Large intestine (tissue), 3 donors: ENCODE measurements around the gene FBXO41. TPM values are rescaled to one million over a fixed set of nuclear protein-coding genes. Genes with fewer than 3 reads are reported as not detected.

Experiments used
- DNase-seq, 2 donors: peaks; one replicate each; pipeline versions ENCODE4 v3.0.0 to v3.0.0-alpha.2; 2013
- H3K27ac ChIP-seq: one replicate; pipeline ENCODE4 v1.5.1; 2013; ENCODE audit warnings: low read length
- H3K27me3 ChIP-seq: 2 replicates; pipeline ENCODE4 v1.6.1; 2013; ENCODE audit warnings: low read length; ENCODE audit not compliant: control insufficient read depth, insufficient read depth
- H3K36me3 ChIP-seq: 2 replicates; pipeline ENCODE4 v1.6.1; 2013; ENCODE audit warnings: low read length; ENCODE audit not compliant: control insufficient read depth, insufficient read depth
- H3K4me1 ChIP-seq: one replicate; pipeline ENCODE4 v1.6.1; 2013; ENCODE audit warnings: low read length; ENCODE audit not compliant: control insufficient read depth, insufficient read depth
- H3K4me3 ChIP-seq: one replicate; pipeline ENCODE4 v1.5.1; 2013; ENCODE audit warnings: low read length
- H3K9me3 ChIP-seq: one replicate; pipeline ENCODE4 v1.6.1; 2013; ENCODE audit warnings: mild to moderate bottlenecking, low read depth, low read length, moderate library complexity; ENCODE audit not compliant: control insufficient read depth
- WGBS: methylation state at CpG from one replicate; pipeline ENCODE4 v1.1.5; 2013; ENCODE audit warnings: low lambda C conversion rate; ENCODE audit not compliant: insufficient coverage; 5-methylcytosine and 5-hydroxymethylcytosine counted together
- polyA plus RNA-seq: library from polyadenylated mRNA; unstranded; fragments of 120-200 nt; gene quantifications from one replicate; pipeline ENCODE4 v1.2.1, GENCODE V29; 2013

FBXO41 gene
- polyA plus RNA-seq, 1 donor = 2.4 TPM

GRCh38 chr2:73297151-73297559, 12.9 kb upstream of the FBXO41 start:
- WGBS = no CpG with 5 or more reads among the region's 2 CpGs
- Histone ChIP-seq H3K4me1 (peaks cover 3% of the 10 kb centered on the region), H3K36me3 (no peaks in the 10 kb centered on the region), H3K4me3 (no peak overlapping the region), H3K9me3 (peaks cover 9% of the 10 kb centered on the region), H3K27ac (no peak overlapping the region), H3K27me3 (peaks cover 69% of the 10 kb centered on the region)
- no peak for DNase-seq

GRCh38 chr2:73295751-73296400, 11.6 kb upstream of the FBXO41 start:
- H3K27me3 ChIP-seq = peaks cover 80% of the 10 kb centered on the region
- WGBS = no CpG with 5 or more reads among the region's 5 CpGs
- H3K4me1 ChIP-seq = peaks cover 7% of the 10 kb centered on the region
- no peak overlapping the region for H3K27ac ChIP-seq
- no peak overlapping the region for H3K4me3 ChIP-seq
- H3K36me3 ChIP-seq = no peaks in the 10 kb centered on the region
- no peak for DNase-seq
- peaks cover 17% of the 10 kb centered on the region for H3K9me3 ChIP-seq

- no peak for DNase-seq
- H3K36me3 ChIP-seq = no peaks in the 10 kb centered on the region
- peaks cover 17% of the 10 kb centered on the region for H3K9me3 ChIP-seq
- no peak overlapping the region for H3K27ac ChIP-seq
- no CpG with 5 or more reads among the region's 2 CpGs for WGBS
- H3K27me3 ChIP-seq = peaks cover 83% of the 10 kb centered on the region
- H3K4me1 ChIP-seq = peaks cover 7% of the 10 kb centered on the region
- no peak overlapping the region for H3K4me3 ChIP-seq
Observed at GRCh38 chr2:73294239-73294638, 10.0 kb upstream of the FBXO41 start.

GRCh38 chr2:73293534-73294171, 9.4 kb upstream of the FBXO41 start, which contains the start of gene EGR4:
Gene EGR4, minus strand, starts transcription at chr2:73293548. Its CDS starts 231 bp downstream, at chr2:73293317.
- no peak within 1 kb of the TSS for H3K27ac ChIP-seq
- WGBS = 12% methylated on average over 3 of the region's 45 CpGs
- peaks cover 87% of the 10 kb centered on the region for H3K27me3 ChIP-seq
- DNase-seq = peak; percentile 33 to 51
- H3K4me1 ChIP-seq = peaks cover 7% of the 10 kb centered on the region
- H3K4me3 ChIP-seq = peak within 1 kb of the TSS; percentile 25
- H3K36me3 ChIP-seq = no peaks in the 10 kb centered on the region
- H3K9me3 ChIP-seq = peaks cover 17% of the 10 kb centered on the region

GRCh38 chr2:73292906-73293533, 8.7 kb upstream of the FBXO41 start:
- Histone ChIP-seq H3K27me3 (peaks cover 91% of the 10 kb centered on the region), H3K36me3 (no peaks in the 10 kb centered on the region), H3K4me3 (no peak overlapping the region), H3K27ac (no peak overlapping the region), H3K4me1 (peaks cover 7% of the 10 kb centered on the region), H3K9me3 (peaks cover 17% of the 10 kb centered on the region)
- peak in 1 of 2 donors; percentile 19 for DNase-seq
- WGBS = no CpG with 5 or more reads among the region's 64 CpGs

- Histone ChIP-seq H3K36me3 (no peaks in the 10 kb centered on the region), H3K4me3 (no peak overlapping the region), H3K27me3 (peaks cover 90% of the 10 kb centered on the region), H3K9me3 (peaks cover 17% of the 10 kb centered on the region), H3K27ac (no peak overlapping the region), H3K4me1 (peaks cover 7% of the 10 kb centered on the region)
- no CpG with 5 or more reads among the region's 38 CpGs for WGBS
- no peak for DNase-seq
Observed at GRCh38 chr2:73292316-73292905, 8.1 kb upstream of the FBXO41 start.

GRCh38 chr2:73291461-73292315, 7.4 kb upstream of the FBXO41 start:
- DNase-seq = no peak
- Histone ChIP-seq H3K4me3 (no peak overlapping the region), H3K27ac (no peak overlapping the region), H3K27me3 (peaks cover 89% of the 10 kb centered on the region), H3K4me1 (peaks cover 7% of the 10 kb centered on the region), H3K9me3 (peaks cover 17% of the 10 kb centered on the region), H3K36me3 (no peaks in the 10 kb centered on the region)
- WGBS = 0% methylated on average over 2 of the region's 82 CpGs

GRCh38 chr2:73291093-73291460, 6.8 kb upstream of the FBXO41 start:
- Histone ChIP-seq H3K27me3 (peaks cover 90% of the 10 kb centered on the region), H3K4me3 (no peak overlapping the region)
- WGBS = no CpG with 5 or more reads among the region's 34 CpGs

GRCh38 chr2:73290049-73290839, 6.0 kb upstream of the FBXO41 start:
- no peaks in the 10 kb centered on the region for H3K36me3 ChIP-seq
- peaks cover 17% of the 10 kb centered on the region for H3K9me3 ChIP-seq
- DNase-seq = no peak
- peaks cover 7% of the 10 kb centered on the region for H3K4me1 ChIP-seq
- H3K4me3 ChIP-seq = no peak overlapping the region
- WGBS = no CpG with 5 or more reads among the region's 6 CpGs
- H3K27me3 ChIP-seq = peaks cover 90% of the 10 kb centered on the region
- H3K27ac ChIP-seq = no peak overlapping the region

More at GRCh38 chr2:73291093-73291460, 6.8 kb upstream of the FBXO41 start:
- Histone ChIP-seq H3K9me3 (peaks cover 17% of the 10 kb centered on the region), H3K36me3 (no peaks in the 10 kb centered on the region), H3K27ac (no peak overlapping the region), H3K4me1 (peaks cover 7% of the 10 kb centered on the region)
- DNase-seq = peak; percentile 40 to 74
